Uterus (tissue), 2 donors: Measurements from ENCODE around the gene TMPRSS11A.

ENCODE experiments used
- CTCF ChIP-seq, 4 experiments: fragments of 200-600 bp in 2 of 4; fragments of 450-650 bp in 2 of 4; sonication (generic) in 2 of 4; IDR thresholded peaks; one replicate each; pipeline ENCODE4 v1.5.1; 2016 to 2019; ENCODE audit warnings: antibody characterized with exemption in 4 of 4, mild to moderate bottlenecking in 2 of 4, moderate library complexity in 1 of 4
- POLR2A ChIP-seq, 2 donors: fragments of 450-650 bp; IDR thresholded peaks; one replicate each; pipeline ENCODE4 v1.6.1; 2016; ENCODE audit warnings: antibody characterized with exemption in 2 of 2, mild to moderate bottlenecking in 1 of 2, moderate library complexity in 1 of 2

GRCh38 chr4:67973608-67974007 is 10.3 kb upstream of the TMPRSS11A start:
- no peak for TF ChIP-seq POLR2A (IDR thresholded peaks at IDR 0.05)
- no peak for TF ChIP-seq CTCF (IDR thresholded peaks at IDR 0.05)
